ENCODE measurements around the gene CFAP54.
A peak's percentile ranks its signal among the peaks of the same experiment; 100 is the strongest.
"Not testable (repeated sequence)": the region's sequence is repeated elsewhere in the genome, so short reads cannot be mapped to it uniquely, and the experiment has no call there.

The CFAP54 gene

GRCh38 chr12:96516472-96517430 is 27.4 kb downstream of the CFAP54 start:
- peak; percentile 77 for DNase-seq (ENCODE audit: low spot score)

GRCh38 chr12:96520767-96521166 is 31.4 kb downstream of the CFAP54 start:
- DNase-seq (ENCODE audit: low spot score) = no peak

- no peak for DNase-seq (ENCODE audit: low spot score)
These were observed 32.7 kb downstream of the CFAP54 start for GRCh38 chr12:96521895-96522682.

GRCh38 chr12:96522690-96523089 is 33.3 kb downstream of the CFAP54 start:
- DNase-seq (ENCODE audit: low spot score) = no peak

GRCh38 chr12:96526110-96526509 is 36.7 kb downstream of the CFAP54 start:
- no peak for DNase-seq (ENCODE audit: low spot score)

GRCh38 chr12:96529912-96530311 is 40.5 kb downstream of the CFAP54 start:
- no peak for DNase-seq (ENCODE audit: low spot score)

GRCh38 chr12:96534339-96534738 is 45.0 kb downstream of the CFAP54 start:
- no peak for DNase-seq (ENCODE audit: low spot score)

GRCh38 chr12:96548384-96548783 is 59.0 kb downstream of the CFAP54 start:
- DNase-seq (ENCODE audit: low spot score) = no peak

- no peak for DNase-seq (ENCODE audit: low spot score)
These were observed 60.0 kb downstream of the CFAP54 start for GRCh38 chr12:96549341-96549740.

- DNase-seq (ENCODE audit: low spot score) = no peak
These were observed 81.2 kb downstream of the CFAP54 start for GRCh38 chr12:96570579-96570978.

GRCh38 chr12:96571101-96571862 is 81.9 kb downstream of the CFAP54 start:
- DNase-seq (ENCODE audit: low spot score) = no peak

GRCh38 chr12:96578526-96579125 is 89.2 kb downstream of the CFAP54 start:
- DNase-seq (ENCODE audit: low spot score) = peak; percentile 87

- no peak for DNase-seq (ENCODE audit: low spot score)
These were observed 96.6 kb downstream of the CFAP54 start for GRCh38 chr12:96585977-96586376.

GRCh38 chr12:96587691-96588090 is 98.3 kb downstream of the CFAP54 start:
- no peak for DNase-seq (ENCODE audit: low spot score)

- DNase-seq (ENCODE audit: low spot score) = no peak
These were observed 101.6 kb downstream of the CFAP54 start for GRCh38 chr12:96590970-96591369.

GRCh38 chr12:96604374-96604773 is 115.0 kb downstream of the CFAP54 start:
- not testable (repeated sequence) for DNase-seq (ENCODE audit: low spot score)

GRCh38 chr12:96605684-96606083 is 116.3 kb downstream of the CFAP54 start:
- no peak for DNase-seq (ENCODE audit: low spot score)

GRCh38 chr12:96606134-96606533 is 116.8 kb downstream of the CFAP54 start:
- no peak for DNase-seq (ENCODE audit: low spot score)

- peak; percentile 76 for DNase-seq (ENCODE audit: low spot score)
These were observed 117.3 kb downstream of the CFAP54 start for GRCh38 chr12:96606644-96607043.

- no peak for DNase-seq (ENCODE audit: low spot score)
These were observed 127.8 kb downstream of the CFAP54 start for GRCh38 chr12:96617178-96617577.

GRCh38 chr12:96623155-96623554 is 133.8 kb downstream of the CFAP54 start:
- no peak for DNase-seq (ENCODE audit: low spot score)

Measured in pons (tissue), 1 donor.